BLaER1 (cell line): ENCODE results near the gene PLSCR2.

Experiments used
- H3K27ac ChIP-seq: shearing (Covaris generic); formaldehyde crosslinking; 2 replicates; pipeline ENCODE4 v1.8.1; 2022
- H3K27me3 ChIP-seq: shearing (Covaris generic); formaldehyde crosslinking; 2 replicates; pipeline ENCODE4 v1.8.1; 2022
- H3K36me3 ChIP-seq: shearing (Covaris generic); formaldehyde crosslinking; 2 replicates; pipeline ENCODE4 v1.8.1; 2022
- H3K4me1 ChIP-seq: shearing (Covaris generic); formaldehyde crosslinking; 2 replicates; pipeline ENCODE4 v1.8.1; 2022
- H3K4me2 ChIP-seq: shearing (Covaris generic); formaldehyde crosslinking; 2 replicates; pipeline ENCODE4 v1.8.1; 2022
- H3K4me3 ChIP-seq: shearing (Covaris generic); formaldehyde crosslinking; 2 replicates; pipeline ENCODE4 v1.8.1; 2022
- H3K9ac ChIP-seq: shearing (Covaris generic); formaldehyde crosslinking; 2 replicates; pipeline ENCODE4 v1.8.1; 2022
- H3K9me3 ChIP-seq: shearing (Covaris generic); formaldehyde crosslinking; 2 replicates; pipeline ENCODE4 v1.8.1; 2022
- H4K20me1 ChIP-seq: shearing (Covaris generic); formaldehyde crosslinking; 2 replicates; pipeline ENCODE4 v1.8.1; 2022
- Cebpa-rat ChIP-seq: shearing (Covaris generic); IDR thresholded peaks from 2 replicates; pipeline ENCODE4 v1.8.1; 2022

The PLSCR2 gene, protein sequence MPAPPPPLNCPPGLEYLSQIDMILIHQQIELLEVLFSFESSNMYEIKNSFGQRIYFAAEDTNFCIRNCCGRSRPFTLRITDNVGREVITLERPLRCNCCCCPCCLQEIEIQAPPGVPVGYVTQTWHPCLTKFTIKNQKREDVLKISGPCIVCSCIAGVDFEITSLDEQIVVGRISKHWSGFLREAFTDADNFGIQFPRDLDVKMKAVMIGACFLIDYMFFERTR

DNA sequence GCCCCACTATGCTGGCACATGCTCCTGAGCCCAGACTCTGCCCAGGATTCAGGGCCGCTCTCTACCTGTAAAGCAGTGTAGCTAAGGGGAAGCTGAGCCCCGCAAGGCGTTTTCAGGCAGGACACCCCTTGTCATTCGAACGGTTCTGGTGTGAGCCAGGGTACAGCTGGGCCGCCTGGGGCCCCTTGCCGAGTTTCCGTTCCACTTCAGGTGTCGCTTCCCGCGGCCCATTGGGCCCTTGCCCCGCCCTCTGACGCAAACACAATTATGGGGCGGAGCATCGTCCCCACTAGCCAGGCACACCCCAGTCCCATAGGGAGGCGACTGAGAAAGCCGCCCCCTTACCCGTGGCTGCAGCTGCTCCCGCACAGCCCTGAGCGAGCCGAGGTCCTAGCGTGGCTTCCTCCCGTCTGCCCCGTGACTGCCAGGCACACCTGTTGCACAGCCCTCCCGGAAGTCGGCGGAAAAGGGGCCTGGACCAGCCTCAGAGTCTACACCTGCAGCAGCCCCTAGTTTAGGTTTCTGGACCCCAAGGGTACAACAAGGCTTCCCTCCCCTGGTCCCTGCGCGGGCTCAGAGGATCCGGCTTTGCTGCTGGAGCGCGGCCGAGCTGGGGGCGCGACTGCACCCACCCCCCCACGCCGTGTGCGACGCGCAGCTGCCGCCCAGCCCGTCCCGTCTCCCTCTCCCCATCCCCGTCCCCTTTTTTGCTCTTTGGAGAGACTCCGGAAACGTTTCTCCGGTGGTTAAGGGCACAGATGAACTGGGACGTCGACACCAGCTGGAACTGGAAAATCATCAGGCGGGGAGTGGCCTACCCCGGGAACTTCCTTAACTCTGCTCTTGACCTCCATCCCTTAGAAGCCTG is at the start of gene PLSCR2:
TSS of gene PLSCR2 (minus strand) at position 412 of the 868 bp plus-strand sequence. CDS start 9,657 bp downstream, outside the sequence.
- peak within 1 kb of the TSS; percentile 63; the same call in 1 of the 2 replicates for H3K9ac ChIP-seq
- H3K27ac ChIP-seq: peak within 1 kb of the TSS; percentile 76
- H3K4me2 ChIP-seq: peak within 1 kb of the TSS; percentile 74
- H4K20me1 ChIP-seq: no peaks in the 10 kb centered on the region
- no peaks in the 10 kb centered on the region for H3K9me3 ChIP-seq
- TF ChIP-seq Cebpa-rat: no peak
- H3K36me3 ChIP-seq: no peaks in the 10 kb centered on the region
- H3K27me3 ChIP-seq: no peaks in the 10 kb centered on the region
- H3K4me1 ChIP-seq: peaks cover 19% of the 10 kb centered on the region
- peak within 1 kb of the TSS; percentile 64 for H3K4me3 ChIP-seq

DNA sequence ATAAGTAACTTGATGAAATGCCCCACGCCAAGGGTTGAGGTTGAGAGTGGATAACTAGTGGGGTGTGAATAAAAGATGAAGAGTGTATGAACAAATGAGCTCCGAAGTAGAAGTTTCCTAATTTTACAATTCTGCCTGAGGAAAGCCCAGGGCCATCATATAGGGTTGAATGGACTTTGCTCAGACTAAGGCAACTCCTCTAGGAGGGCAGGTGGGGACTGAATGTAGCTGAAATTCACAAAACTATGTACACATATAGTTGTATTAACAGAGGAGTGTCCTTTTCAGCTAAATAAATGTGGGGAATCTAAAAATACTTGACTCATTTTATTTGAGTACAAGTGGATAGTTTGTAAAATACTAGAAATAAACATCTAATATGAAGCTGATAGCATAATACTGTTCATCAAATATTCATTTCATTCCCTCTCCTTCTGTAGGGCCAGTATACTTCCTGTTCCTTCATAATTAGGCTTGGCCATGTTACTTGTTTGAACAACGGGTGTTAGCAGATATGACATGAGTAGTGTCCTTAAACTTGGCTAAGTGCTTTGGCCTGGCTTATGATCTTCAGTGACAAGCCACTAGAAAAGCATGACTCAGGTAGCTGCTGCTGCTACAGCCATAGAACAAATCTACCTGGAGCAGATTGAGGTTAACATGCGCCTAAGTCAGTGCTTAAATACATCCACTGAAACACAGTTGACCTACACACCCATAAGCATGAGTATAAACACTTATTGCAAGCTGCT is 48.5 kb upstream of the PLSCR2 start:
- no peak for TF ChIP-seq Cebpa-rat
- Histone ChIP-seq H3K4me1 (no peaks in the 10 kb centered on the region), H3K27ac (no peak overlapping the region), H4K20me1 (no peaks in the 10 kb centered on the region), H3K4me3 (no peak overlapping the region), H3K4me2 (no peak overlapping the region), H3K9me3 (no peaks in the 10 kb centered on the region; the same call in 1 of the 2 replicates), H3K36me3 (peaks cover 13% of the 10 kb centered on the region; the same call in 1 of the 2 replicates), H3K9ac (no peak overlapping the region), H3K27me3 (no peaks in the 10 kb centered on the region)

DNA sequence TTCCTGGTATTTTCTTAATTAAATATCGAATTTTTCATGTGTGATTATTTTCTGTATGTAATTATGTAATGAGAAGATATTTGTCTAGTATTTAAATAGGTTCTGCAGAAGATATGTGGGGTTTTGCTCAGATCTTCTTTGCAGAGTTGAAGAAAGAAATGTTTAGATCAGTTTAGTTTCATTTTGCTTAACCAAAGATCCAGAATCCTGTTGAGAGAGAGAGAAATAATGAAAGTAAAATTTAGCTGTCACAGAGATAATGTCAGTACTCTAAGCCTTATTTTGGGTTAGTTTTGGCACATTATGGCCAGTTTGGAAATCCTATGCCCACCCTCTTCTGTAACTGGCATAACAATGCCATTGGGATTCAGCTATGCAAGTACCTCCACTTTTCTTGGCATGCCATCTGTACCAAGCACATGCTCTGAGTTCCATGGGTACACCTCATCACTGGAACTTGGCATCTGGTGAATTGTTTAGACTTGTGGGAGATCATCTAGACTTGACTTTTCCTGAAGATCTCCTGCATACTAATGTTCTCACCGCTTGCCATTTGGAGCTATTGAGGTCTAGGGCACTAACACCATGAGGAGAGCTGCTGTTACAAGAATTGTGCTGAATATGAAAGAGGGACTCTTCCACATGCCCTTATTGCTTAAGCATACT is 44.2 kb upstream of the PLSCR2 start:
- Histone ChIP-seq H3K27ac (no peak overlapping the region), H4K20me1 (no peaks in the 10 kb centered on the region), H3K9ac (no peak overlapping the region), H3K9me3 (no peaks in the 10 kb centered on the region; the same call in 1 of the 2 replicates), H3K27me3 (no peaks in the 10 kb centered on the region), H3K36me3 (peaks cover 9% of the 10 kb centered on the region; the same call in 1 of the 2 replicates), H3K4me3 (no peak overlapping the region), H3K4me1 (no peaks in the 10 kb centered on the region), H3K4me2 (no peak overlapping the region)
- no peak for TF ChIP-seq Cebpa-rat

DNA sequence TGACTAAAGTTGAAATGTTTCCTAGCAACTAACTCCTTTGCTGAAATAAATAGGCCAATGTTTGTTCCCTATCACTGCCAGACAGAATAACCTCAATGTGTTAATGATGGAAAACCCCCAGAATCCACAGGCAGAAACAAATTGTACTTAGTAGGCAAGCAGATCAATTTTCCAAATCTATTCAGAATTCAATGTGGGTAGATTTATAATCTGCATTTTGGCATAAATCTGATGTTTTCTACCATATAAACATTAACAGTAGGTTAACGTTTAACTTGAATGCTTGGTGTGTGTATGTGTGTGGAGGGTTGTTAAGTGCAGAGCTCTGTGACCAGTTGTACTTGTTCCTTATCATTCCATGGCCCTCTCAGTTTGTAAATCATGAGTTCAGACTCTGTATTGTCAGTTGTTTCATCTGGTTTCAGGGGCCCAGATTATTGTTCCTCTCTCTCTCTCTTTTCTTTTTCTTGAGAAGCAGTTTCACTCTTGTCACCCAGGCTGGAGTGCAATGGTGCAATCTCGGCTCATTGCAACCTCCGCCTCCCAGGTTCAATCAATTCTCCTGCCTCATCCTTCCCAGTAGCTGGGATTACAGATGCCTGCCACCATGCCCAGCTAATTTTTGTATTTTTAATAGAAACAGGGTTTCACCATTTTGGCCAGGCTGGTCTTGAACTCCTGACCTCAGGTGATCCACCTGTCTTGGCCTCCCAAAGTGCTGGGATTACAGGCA is 42.2 kb upstream of the PLSCR2 start:
- H3K4me2 ChIP-seq: no peak overlapping the region
- H3K9me3 ChIP-seq: no peaks in the 10 kb centered on the region; the same call in 1 of the 2 replicates
- no peaks in the 10 kb centered on the region for H4K20me1 ChIP-seq
- peaks cover 4% of the 10 kb centered on the region; the same call in 1 of the 2 replicates for H3K4me1 ChIP-seq
- H3K27me3 ChIP-seq: no peaks in the 10 kb centered on the region
- no peak overlapping the region for H3K27ac ChIP-seq
- peaks cover 9% of the 10 kb centered on the region; the same call in 1 of the 2 replicates for H3K36me3 ChIP-seq
- no peak overlapping the region for H3K9ac ChIP-seq
- H3K4me3 ChIP-seq: no peak overlapping the region
- TF ChIP-seq Cebpa-rat: no peak

DNA sequence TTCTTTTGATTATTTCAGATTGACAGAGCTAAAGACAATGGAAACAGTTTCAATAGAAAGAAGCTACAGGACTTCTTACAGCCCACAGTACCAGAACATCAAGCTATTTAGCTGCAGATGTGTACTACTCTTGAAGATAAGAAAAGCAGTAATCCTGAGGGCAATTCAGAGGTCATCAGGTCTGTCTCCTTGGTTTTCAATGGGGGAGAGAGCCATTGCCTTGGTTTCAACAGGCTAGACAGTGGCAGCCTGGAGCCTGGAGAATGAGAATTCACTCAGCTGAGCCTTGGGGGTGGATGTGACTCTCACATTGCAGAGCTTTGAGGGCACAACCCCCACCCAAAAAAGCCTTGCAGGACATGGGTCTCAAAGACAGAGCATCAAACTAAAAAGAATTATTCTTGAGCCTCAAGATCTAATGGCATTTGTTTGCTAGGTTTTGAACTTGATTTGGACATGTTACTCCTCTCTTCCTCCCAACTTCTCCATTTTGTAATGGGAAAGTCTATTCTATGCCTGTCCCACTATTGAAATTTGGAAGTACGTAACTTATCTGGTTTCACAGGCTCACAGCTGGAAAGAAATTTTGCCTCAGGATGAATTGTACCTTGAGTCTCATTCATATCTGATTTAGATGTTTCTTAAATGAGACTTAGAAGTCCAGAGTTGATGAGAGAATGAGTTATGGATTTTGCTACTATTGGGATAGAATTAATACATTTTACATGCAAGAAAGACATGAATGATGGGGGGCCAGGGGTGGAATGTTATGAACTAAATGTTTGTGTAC is 38.2 kb upstream of the PLSCR2 start:
- no peak for TF ChIP-seq Cebpa-rat
- no peak overlapping the region for H3K27ac ChIP-seq
- H3K4me1 ChIP-seq: peaks cover 6% of the 10 kb centered on the region; the same call in 1 of the 2 replicates
- H3K4me3 ChIP-seq: no peak overlapping the region
- H3K27me3 ChIP-seq: no peaks in the 10 kb centered on the region
- H3K9me3 ChIP-seq: no peaks in the 10 kb centered on the region
- no peaks in the 10 kb centered on the region for H3K36me3 ChIP-seq
- no peak overlapping the region for H3K4me2 ChIP-seq
- H4K20me1 ChIP-seq: no peaks in the 10 kb centered on the region
- no peak overlapping the region for H3K9ac ChIP-seq

DNA sequence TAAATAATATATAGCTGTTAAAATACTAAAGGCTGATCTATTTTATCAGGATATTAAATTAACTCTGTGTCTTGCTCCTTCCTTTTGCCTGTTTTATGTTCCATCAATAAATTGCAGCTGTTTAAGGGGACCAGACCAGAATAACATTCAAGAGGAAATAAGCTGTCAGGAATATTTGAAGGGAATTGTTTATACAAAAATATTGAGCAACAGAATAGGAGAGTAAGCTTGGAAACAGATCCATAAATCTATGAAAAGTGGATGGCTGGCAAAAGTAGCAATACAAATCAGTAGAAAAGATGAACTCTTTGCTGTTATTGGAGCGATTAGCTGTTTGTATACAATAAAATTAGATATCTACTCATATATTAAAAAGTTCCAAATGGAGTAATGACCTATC is 36.2 kb upstream of the PLSCR2 start:
- TF ChIP-seq Cebpa-rat: no peak
- Histone ChIP-seq H3K36me3 (no peaks in the 10 kb centered on the region), H3K4me3 (no peak overlapping the region), H3K4me2 (no peak overlapping the region), H3K9me3 (no peaks in the 10 kb centered on the region), H3K27ac (no peak overlapping the region), H3K4me1 (peaks cover 6% of the 10 kb centered on the region; the same call in 1 of the 2 replicates), H3K27me3 (no peaks in the 10 kb centered on the region), H3K9ac (no peak overlapping the region), H4K20me1 (no peaks in the 10 kb centered on the region)

DNA sequence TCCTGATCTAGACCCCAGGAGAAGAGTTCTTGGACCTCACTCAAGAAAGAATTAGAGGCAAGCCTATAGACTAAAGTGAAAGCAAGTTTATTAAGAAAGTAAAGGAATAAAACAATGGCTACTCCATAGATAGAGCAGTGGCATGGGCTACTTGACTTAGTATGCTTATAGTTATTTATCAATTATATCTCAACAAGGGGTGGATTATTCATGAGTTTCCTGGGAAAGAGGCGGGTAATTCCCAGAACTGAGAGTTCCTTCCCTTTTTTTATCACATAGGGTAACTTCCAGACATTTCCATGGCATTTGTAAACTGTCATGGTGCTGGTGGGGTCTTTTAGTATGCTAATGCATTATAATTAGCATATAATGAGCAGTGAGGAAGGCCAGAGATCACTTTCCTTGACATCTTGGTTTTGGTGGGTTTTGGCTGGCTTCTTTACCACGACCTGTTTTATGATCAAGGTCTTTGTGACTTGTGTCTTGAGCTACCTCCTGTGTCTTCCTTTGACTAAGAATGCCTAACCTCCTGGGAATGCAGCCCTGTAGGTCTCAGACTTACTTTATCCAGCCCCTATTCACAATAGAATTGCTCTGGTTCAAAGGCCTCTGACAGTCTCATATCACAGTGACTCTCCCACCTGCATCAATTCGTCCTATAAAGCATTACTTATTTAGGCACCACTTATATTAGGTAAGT is 35.3 kb upstream of the PLSCR2 start:
- Histone ChIP-seq H3K36me3 (no peaks in the 10 kb centered on the region), H4K20me1 (no peaks in the 10 kb centered on the region), H3K27ac (no peak overlapping the region), H3K4me2 (no peak overlapping the region), H3K4me3 (no peak overlapping the region), H3K27me3 (no peaks in the 10 kb centered on the region), H3K4me1 (peaks cover 6% of the 10 kb centered on the region; the same call in 1 of the 2 replicates), H3K9me3 (no peaks in the 10 kb centered on the region), H3K9ac (no peak overlapping the region)
- no peak for TF ChIP-seq Cebpa-rat
